Gastrocnemius medialis (tissue), 4 donors: ENCODE results near the gene HSD3B7.

Experiments
- CTCF ChIP-seq, 5 experiments: fragments of 450-650 bp in 3 of 5; fragments of 200-600 bp in 2 of 5; sonication (generic) in 2 of 5; IDR thresholded peaks in 4 of 5; conservative IDR thresholded peaks in 1 of 5; 1 replicate in 4 of 5; 2 replicates in 1 of 5; pipeline ENCODE4 v1.5.1; 2016 to 2019; ENCODE audit warnings: antibody characterized with exemption in 5 of 5, mild to moderate bottlenecking in 3 of 5, moderate library complexity in 3 of 5
- POLR2A ChIP-seq, 2 donors: fragments of 450-650 bp; IDR thresholded peaks; one replicate each; pipeline ENCODE4 v1.6.1; 2017; ENCODE audit warnings: antibody characterized with exemption in 2 of 2, mild to moderate bottlenecking in 2 of 2, moderate library complexity in 2 of 2

DNA sequence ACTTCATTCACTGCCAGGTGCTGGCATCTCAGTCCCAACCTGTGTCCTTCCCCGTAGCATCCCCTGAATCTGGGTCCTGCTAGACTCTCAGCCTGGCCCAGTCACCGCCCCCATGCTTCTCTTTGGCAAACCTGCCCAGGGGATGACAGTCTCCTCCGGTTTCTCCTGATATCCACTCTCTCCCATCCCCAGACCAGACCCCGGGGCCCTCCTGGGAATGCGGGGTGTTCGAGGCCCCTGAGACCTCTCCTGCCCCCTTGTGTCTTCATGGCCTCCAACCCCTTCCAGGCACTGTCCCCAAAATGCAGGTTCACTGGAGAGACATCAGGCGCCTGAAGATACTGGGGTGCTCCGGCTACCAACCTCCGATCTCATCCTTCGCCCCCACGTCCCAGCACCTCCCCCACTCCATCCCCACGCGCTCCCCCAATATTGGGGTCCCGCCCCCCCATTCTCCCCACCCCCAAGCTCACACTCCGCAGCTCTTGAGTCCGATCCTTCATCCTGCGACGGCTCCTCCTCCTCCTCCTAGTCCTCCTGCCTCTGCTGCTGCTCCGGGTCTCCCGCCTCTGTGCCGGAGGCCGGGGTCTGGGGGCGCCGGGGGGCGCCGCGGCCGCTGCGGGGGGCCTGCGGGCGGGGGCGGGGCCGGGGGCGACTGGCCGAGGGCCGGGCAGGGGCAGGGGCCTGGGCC lies 25.0 kb downstream of the HSD3B7 start:
- TF ChIP-seq CTCF (IDR thresholded peaks at IDR 0.05 in 4 of 5, conservative IDR thresholded peaks at IDR 0.05 in 1 of 5): no peak
- TF ChIP-seq POLR2A (IDR thresholded peaks at IDR 0.05): no peak
